Esophagus mucosa (tissue), 1 donor: ENCODE data around the gene ISCU. TPM values are rescaled to one million over a fixed set of nuclear protein-coding genes. Genes with fewer than 3 reads are reported as not detected.

Experiments used
- ATAC-seq: fragments of 200-7000 bp; cut with Tn5 transposase; one replicate; pipeline ENCODE4 v1.9.1; 2020
- total RNA-seq: library from RNA; stranded (reverse); gene quantifications from one replicate; pipeline ENCODE4 v1.2.4, GENCODE V29; 2023
- donor health status: DM: yes; HTN: yes; CAD: no.

ISCU gene
- total RNA-seq = 51.2 TPM

DNA sequence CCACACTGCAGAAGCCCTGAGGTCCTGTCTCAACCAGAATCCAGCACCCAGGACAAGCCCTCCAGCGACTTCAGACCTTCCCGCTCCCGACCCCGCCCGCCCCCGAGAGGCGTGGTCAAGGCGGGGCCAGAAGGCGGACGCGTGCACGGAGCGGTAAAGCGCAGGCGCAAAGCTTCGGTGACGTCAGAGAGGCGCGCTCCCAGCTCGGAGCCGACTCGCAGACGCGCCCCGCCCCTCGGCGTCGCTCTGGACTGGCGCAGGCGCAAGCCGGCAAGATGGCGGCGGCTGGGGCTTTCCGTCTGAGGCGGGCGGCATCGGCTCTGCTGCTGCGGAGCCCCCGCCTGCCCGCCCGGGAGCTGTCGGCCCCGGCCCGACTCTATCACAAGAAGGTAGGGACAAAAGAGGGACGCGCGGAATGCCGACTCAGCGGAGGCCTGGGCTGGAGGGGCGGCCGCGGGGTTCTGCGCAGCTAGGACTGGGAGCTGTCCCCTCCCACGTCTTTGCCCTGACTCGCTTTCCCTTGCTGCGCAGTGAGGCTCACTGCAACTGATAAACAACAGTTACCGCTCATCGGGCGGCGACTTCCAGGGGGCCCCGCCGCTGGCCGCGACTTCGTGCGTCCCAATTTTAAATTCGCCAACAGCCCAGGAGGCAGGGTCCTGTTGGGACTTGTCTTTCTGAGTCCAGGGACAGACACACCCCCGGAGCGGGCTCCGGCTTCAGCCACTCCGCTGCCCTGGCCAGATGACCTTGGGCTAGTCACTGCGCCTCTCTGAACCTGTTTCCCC is at the start of gene ISCU:
TSS of gene ISCU (plus strand) at position 249 of the 788 bp plus-strand sequence. CDS start at position 276, 27 bp downstream.
- peak; percentile 94 for ATAC-seq

DNA sequence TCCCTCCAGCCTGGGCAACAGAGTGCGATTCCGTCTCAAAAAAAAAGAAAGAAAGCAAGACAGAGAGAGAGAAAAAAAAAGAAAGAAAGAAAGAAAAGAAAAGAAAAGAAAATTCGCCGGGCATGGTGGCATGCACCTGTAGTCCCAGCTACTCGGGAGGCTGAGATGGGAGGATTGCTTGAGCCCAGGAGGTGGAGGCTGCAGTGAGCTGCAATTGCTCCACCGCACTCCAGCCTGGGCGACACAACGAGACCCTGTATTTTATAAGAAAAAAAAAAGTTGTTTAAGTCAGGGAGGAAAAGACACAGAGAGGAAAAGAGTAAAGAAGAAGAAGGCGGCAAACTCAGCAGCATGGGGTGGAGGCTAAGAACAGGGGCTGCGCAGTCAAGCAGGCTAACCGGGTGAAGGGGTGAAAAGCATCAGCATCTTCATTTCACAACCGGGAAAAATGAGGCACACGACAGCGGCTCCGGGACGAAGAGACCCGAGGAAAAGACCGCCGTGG is 47.9 kb upstream of the ISCU start:
- ATAC-seq = no peak

DNA sequence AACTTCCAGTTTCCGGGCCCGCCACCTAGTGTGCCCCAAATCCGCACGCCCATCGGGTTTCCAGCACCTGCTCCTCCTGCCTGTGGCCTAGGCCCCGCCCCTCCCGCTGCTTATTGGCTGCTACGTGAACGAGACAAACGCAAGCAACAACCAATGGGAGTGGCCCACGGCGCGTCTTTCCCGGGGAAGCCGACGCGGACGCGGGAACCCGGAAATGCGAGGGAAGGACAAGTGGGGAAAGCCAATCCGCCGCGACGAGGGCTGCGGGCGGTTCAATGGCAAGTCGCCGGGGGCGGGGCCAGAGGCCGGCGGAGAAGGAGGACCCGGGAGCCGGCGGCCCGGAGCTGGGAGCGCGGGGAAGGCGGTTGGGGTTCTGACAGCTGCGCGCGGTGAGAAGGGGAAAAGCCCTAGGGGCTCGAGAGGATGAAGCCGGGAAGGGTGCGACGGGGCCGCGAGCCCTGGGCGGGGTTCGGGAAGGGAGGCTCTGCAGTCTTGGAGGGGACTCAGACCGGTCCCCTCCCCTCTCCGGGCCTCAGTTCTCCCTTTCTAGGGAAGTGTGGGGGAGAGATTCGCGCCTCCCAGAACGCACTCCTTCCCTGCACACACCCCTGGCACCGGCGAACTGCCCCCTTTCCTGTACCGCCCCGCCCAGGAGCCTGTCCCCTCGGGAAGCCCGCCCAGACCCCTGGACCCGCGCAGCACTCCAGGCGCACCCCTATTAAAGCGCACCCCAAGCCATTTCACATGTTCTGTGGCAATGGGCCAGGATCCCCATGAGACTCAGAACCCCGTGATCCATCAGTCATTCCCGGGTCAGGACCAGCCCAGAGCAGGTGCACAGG is 47.2 kb upstream of the ISCU start, which contains the start of gene FICD:
TSS of gene FICD (plus strand) at position 305 of the 842 bp plus-strand sequence. CDS start 1,696 bp downstream, outside the sequence.
- peak; percentile 94 for ATAC-seq

DNA sequence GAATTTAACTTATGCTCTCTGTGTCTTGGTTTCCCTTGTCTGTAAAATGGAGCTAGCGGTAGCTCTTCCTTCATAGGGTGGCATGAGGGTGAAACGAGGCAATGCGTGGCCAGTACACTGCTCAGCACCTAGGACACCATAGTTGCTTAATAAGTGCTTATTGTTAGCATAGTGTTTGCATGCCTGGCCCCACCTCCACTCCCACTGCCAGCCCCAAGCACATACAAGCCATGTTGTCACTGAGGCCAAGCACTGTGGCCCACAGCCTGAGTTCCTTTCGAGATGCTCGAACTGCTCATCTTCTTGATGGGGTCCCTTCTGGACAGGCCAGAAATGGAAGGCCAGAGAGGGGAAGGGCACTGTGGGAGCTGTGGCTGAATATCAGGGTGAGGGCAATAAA is 46.5 kb upstream of the ISCU start:
- ATAC-seq = peak; percentile 4

DNA sequence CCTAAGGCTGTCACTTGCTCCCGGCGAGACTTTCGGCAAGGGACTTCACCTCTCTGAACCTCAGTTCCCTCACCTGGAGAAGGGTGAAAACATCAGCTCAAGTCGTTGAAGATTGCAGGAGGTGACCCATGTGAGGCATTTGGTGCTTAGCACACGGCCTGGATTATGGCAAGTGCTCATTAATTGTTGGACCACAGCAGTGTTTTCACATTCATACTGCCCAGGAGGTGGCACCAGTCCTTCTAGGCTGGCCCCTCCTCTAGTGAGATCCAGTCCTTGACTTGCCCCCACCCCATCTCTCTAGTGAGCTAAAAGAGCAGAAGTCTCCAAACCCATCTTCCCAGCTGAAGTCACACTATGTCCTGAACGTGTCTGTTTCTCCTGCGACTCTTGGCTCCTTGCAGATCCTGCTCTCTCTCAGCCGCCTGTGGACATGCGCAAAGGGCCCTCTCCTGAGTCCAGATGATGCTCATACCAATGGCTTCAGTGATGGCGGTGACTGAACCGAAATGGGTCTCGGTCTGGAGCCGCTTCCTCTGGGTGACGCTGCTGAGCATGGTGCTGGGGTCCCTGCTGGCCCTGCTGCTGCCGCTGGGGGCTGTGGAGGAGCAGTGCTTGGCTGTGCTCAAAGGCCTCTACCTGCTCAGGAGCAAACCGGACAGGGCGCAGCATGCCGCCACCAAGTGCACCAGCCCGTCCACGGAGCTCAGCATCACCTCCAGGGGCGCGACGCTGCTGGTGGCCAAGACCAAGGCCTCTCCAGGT is 45.7 kb upstream of the ISCU start:
- no peak for ATAC-seq

DNA sequence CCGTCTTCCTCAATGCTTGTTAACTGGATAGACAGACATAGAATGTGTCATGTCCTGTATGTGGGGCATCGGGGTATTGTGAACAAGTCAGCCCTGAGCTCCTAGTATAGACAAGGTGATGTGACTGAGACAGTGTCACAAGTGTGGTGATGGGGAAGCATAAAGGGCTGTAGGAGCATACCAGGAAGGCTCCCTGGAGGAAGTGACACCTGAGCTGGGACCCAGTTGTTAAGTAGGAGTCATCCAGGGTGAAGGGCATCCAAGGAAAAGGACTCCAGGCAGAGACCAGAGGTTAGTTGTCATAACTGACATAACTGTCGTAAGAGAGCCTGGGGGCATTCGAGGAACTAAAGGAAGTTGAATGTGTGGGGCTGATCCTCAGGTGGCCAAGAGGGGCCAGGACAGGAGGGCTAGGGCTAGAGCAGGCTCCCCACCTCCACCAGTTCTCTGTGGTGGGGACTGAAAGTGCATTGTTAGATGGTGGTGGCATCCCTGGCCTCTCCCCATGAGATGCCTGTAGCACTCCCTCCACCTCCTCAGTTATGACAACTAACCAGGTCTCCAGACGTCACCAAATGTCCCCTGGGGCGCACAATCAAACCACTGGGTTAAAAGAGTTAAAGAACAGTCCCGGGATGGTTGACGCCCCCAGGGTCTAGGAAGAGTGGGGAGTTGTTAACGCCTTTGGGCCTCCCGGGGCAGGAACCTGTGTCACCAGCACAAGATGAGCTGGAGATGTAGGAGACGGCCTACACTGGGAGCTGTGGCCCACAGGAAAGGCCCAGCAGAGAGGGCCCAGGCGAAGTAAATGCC is 44.9 kb upstream of the ISCU start:
- ATAC-seq = no peak

DNA sequence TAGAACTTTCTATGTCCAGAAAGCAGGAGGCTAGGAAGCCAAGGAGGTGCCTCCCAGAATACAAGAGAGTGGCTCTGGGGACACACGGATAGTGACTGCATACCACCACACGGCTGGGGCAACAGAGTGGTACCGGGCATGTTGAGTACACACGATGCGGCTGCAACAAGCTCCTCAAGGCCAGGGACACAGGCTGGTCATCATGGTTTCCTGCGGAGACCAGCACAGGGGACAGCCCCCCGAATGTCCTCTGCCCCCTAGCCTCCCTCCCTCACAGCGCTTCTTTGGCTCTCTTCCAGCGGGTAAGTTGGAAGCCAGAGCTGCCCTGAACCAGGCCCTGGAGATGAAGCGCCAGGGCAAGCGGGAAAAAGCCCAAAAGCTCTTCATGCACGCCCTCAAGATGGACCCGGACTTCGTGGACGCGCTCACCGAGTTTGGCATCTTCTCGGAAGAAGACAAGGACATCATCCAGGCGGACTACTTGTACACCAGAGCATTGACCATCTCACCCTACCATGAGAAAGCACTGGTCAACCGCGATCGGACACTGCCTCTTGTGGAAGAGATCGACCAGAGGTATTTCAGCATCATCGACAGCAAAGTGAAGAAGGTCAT is 44.2 kb upstream of the ISCU start:
- no peak for ATAC-seq

DNA sequence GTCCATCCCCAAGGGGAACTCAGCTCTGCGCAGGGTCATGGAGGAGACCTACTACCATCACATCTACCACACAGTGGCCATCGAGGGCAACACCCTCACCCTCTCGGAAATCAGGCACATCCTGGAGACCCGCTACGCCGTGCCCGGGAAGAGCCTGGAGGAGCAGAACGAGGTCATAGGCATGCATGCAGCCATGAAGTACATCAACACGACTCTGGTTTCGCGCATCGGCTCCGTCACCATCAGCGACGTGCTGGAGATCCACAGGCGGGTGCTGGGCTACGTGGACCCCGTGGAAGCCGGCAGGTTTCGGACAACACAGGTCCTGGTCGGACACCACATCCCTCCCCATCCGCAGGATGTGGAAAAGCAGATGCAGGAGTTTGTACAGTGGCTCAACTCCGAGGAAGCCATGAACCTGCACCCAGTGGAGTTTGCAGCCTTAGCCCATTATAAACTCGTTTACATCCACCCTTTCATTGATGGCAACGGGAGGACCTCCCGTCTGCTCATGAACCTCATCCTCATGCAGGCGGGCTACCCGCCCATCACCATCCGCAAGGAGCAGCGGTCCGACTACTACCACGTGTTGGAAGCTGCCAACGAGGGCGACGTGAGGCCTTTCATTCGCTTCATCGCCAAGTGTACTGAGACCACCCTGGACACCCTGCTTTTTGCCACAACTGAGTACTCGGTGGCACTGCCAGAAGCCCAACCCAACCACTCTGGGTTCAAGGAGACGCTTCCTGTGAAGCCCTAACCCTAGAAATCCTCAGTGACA is 43.5 kb upstream of the ISCU start:
- no peak for ATAC-seq

DNA sequence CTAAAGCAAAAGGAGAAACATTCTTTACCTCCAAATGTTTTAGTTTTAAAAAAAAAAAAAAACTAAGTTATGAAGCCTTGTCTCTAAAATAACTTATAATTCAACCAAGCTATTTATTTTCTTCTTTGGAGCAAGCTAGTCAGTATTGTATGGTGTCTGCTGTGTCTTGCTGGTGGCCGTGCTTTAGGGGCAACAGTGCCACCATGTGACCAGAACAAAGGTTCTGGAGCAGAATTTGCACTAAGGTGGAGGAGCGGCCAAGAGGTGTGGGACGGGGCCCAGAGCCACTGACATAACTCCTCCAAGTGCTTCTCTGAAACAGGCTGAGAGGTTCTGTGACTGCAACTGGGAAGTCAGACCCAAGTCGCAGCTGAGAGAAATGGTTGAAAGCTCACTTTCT is 42.8 kb upstream of the ISCU start:
- no peak for ATAC-seq

DNA sequence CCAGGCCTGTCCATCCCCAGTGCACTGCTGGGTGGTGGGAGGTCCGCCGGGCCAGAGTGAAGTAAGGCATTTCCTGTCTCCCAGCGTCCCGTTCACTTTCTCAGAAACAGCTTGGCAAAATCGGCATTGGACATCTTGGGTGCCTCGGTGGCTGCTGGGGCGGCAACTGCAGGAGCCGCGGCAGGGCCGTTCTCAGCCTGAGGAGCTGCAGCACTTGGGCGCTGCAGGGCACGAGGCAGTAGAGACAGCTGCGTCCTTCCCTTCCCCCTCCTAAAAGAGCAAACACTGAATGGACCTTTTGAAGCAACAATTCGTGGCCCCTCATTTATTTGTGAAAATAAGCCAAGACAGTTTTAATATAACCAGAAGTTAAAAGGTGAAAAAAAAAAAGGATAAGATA is 39.0 kb upstream of the ISCU start:
- ATAC-seq = no peak

DNA sequence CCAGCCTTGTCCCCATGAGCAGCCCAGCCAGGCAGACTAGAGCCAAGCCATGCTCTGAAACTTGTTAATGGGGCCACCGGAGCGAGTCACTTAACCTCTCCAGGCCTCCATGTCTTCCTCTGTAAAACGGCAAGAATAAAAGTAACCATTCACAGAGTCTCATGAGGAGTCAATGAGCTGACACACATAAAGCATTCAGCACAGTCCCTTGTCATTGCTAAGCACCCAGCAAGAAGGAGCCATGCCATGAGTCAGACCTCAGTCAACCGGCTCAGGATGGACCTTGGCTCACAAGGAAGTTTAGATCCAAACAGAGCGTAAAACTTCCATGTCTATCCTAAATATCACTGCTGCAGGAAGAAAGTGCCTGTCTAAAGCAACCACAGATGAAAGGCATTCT is 36.7 kb upstream of the ISCU start:
- peak; percentile 80 for ATAC-seq

DNA sequence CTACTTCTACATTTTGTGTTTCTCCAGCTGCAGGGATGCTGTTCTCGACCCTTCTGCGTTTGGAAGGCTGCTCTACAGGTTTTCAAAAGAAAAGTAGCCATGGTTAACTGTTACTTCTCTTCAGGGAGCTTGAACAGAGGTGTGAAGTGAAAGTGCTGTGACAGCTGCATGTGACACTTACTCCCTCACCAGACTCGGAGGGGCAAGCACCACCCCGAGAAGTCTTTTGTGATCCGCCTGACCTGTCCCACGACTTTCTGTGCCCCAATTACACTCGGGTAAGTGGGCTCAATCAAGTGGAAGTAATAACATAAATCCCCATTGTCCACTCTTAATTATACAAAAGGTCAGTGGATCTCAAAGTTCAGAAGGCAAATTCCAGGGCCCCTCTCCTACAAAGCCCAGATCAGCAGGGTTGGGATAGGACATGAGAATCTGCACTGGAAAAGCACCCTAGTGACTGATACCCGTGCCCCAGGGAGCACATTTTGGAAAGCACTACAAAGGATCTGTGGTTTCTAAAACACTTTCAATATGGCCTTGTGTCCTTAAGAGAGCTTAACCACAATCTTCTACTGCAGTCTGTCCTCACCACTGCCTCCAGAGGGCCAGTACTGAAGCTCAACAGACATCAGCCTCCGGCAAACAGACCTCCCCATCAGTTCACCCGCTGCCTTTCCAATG is 35.8 kb upstream of the ISCU start:
- ATAC-seq = no peak

DNA sequence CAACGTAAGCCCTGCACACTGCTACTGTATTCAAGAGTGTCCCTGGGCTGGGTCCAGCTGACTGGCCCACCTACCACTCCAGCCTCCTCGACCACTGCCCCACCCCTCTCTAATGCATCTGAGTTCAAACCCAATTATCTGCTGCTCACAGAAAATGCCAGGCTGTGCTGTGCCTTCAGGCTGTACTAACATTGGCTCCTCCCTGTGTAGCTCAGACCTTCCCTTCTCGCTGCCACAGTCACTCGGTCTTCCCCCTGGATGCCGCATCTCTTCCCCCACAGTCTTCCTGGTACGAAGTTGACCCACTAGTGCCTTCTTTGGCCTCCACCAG is 35.3 kb upstream of the ISCU start:
- ATAC-seq = no peak

DNA sequence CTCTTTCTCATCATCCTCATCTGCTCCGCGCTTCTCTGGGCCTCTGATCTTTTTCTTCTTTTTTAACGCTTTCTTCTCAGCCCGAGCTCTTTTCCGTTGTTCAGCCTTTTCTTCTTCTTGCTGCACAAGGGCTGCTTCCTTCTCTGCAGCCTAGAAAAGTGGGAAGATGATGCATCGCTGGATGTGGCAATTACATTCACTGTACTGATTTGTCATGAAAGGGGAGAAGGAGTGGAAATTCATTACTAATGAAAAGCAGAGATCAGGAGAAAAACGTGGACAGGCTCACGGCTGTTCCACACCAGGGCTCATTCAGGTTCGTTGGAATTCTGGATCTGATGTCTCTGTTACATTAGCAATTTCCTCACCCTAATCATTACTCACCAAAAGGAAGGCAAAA is 32.2 kb upstream of the ISCU start:
- ATAC-seq = no peak

DNA sequence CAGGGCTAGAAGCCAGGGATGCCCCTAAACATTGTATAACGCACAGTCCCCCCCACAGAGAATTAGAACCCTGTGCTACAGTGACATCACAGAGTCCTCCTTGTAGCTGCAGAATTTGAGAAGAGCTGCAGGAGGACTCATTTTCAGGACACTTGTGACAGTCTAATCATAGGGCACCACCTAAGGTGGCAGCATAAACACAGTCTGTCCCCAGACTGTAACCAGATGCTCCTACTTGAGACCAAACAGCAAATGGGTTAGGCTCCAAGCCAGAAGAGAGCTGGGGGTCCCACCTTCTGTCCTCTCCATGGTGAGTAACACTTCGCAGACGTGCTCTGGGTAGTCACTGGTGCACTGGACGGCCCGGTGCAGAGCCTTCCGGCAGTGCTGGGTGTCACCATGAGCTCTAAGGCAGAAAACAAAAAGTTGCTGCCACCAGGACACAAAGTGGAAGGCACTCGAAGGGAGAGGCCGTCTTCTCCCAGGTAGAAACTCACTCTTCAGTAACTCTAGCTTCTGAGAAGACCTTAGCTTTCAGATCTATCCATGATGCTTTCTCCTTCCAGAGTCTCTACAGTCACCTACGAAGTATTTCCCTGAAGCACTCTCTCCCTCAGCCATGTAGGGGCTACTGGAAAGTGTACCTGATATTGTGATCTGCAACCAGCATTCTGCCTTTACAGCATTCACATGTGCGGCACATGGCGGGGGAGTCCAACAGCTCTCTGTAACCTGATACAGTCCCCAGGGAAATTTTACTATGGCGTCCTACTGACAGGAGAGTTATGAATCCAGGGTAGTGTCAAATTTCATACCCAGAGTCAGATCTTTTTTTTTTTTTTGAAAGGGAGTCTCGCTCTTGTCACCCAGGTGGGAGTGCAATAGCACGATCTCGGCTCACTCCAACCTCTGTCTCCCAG is 30.2 kb upstream of the ISCU start:
- ATAC-seq = no peak

DNA sequence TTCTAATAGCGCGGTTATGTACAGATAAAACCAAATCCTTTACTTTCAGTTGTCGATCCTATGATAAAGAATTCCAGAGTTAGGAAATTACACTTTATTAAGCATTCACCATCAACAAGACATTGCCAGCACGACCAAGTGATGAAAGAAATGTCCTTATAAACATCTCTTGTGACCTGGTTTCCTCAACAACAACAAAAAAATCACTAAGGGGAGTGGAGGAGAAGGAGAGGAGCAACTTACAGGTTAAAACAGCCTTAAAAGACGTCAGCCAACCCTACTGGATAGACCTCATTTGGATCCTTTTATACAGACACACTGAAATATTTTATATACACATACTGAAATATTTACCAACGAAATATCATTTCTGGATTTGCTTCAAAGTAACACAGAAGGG is 24.2 kb upstream of the ISCU start:
- no peak for ATAC-seq

DNA sequence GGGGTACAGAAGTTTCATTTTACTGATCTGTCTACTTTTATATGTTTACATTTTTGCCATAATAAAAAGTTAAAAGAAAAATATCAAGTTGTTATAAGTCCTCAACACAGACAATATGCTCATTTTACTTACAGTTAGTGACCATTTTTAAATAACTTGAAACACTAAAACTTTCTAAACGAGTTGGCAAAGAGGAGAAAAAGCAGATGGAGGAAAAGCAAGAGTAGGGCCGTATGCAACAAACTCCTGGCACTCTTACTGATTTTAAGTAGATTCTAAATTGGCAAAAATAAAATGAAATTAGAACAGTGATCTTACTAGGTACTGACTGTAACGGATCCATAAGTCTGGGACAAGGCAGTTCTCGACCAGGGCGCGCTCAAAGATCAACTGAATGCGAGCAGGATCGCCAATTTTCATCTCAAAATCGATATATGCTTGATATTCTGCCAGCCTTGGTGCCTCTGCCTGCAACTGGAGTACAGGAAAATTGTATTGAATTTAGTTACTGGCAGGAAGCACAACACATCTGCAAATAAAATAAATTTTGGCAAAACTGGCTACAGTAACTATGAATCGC is 23.7 kb upstream of the ISCU start:
- ATAC-seq = no peak

DNA sequence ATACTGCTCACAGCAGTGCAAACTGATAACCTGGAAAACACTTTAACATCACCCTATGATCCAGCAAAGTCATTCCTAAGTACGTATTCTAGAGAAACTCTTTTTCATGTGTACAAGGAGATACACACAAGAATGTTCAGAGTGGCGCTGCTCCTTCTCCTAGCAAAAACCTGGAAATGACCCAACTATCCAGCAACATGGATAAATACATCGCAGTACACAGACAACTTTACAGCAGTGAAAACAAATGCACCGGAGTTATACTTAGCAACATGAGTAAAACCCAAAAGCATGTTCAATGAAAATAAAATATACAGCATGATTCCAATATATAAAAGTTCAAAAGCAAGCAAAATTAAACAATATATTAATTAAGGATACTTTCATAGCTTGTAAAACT is 20.1 kb upstream of the ISCU start:
- no peak for ATAC-seq

DNA sequence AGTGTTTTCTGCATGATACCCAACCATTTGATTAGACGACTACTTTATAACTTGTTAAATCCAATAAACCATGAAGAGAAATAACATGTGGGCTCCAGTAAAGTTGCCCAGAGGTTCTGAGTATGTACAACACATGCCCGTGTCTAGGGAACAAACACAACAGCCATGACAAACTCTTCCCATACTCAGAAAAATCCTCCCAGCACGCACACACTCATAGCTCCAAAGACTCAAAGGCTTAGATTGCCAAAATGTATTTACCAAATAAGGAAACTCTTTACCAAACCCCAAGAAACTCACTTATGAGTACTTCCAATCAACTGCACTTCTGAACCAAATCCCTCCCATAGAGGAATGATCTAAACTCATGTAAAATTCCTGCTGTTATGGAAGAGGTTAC is 18.7 kb upstream of the ISCU start:
- ATAC-seq = no peak
